Trophoblast cell (in vitro differentiated cells and primary cell): ENCODE measurements around the gene REM1.
"Not testable (repeated sequence)": the region's sequence is repeated elsewhere in the genome, so short reads cannot be mapped to it uniquely, and the experiment has no call there.

Source experiments
- DNase-seq, 2 donors: peaks; one replicate each; pipeline ENCODE4 v3.0.0-alpha.2; 2016
- H2AFZ ChIP-seq: 2 replicates; pipeline ENCODE4 v1.6.1; 2013; ENCODE audit warnings: low read length, moderate library complexity, mild to moderate bottlenecking; ENCODE audit not compliant: insufficient read depth, poor library complexity
- H2AK5ac ChIP-seq: 2 replicates; pipeline ENCODE4 v1.6.1; 2013; ENCODE audit warnings: mild to moderate bottlenecking, low read length
- H2BK120ac ChIP-seq: 2 replicates; pipeline ENCODE4 v1.6.1; 2013; ENCODE audit warnings: low read length, mild to moderate bottlenecking, moderate library complexity; ENCODE audit not compliant: insufficient read depth, poor library complexity
- H2BK12ac ChIP-seq: 2 replicates; pipeline ENCODE4 v1.6.1; 2013; ENCODE audit warnings: mild to moderate bottlenecking, low read length, moderate library complexity
- H2BK5ac ChIP-seq: 2 replicates; pipeline ENCODE4 v1.6.1; 2013; ENCODE audit warnings: low read length, low read depth, moderate library complexity, mild to moderate bottlenecking; ENCODE audit not compliant: poor library complexity
- H3K14ac ChIP-seq: 2 replicates; pipeline ENCODE4 v1.6.1; 2013; ENCODE audit warnings: mild to moderate bottlenecking, low read length
- H3K18ac ChIP-seq: 2 replicates; pipeline ENCODE4 v1.6.1; 2013; ENCODE audit warnings: mild to moderate bottlenecking, low read length
- H3K23ac ChIP-seq: 2 replicates; pipeline ENCODE4 v1.6.1; 2013; ENCODE audit warnings: low read length
- H3K27ac ChIP-seq: 2 replicates; pipeline ENCODE4 v1.5.1; 2013; ENCODE audit warnings: low read depth, mild to moderate bottlenecking, inconsistent platforms, low read length, moderate library complexity
- H3K27me3 ChIP-seq: 2 replicates; pipeline ENCODE4 v1.6.1; 2013; ENCODE audit warnings: inconsistent platforms, mild to moderate bottlenecking, low read length, moderate library complexity; ENCODE audit not compliant: insufficient read depth
- H3K36me3 ChIP-seq, 2 experiments: 1 replicate in 1 of 2; 2 replicates in 1 of 2; pipeline ENCODE4 v1.6.1; 2013; ENCODE audit warnings: low read length in 2 of 2, mild to moderate bottlenecking in 2 of 2, moderate library complexity in 1 of 2; ENCODE audit not compliant: insufficient read depth in 2 of 2, control insufficient read depth in 1 of 2
- H3K4ac ChIP-seq: 2 replicates; pipeline ENCODE4 v1.6.1; 2013; ENCODE audit warnings: low read depth, mild to moderate bottlenecking, low read length, moderate library complexity
- H3K4me1 ChIP-seq, 2 experiments: 1 replicate in 1 of 2; 2 replicates in 1 of 2; pipeline ENCODE4 v1.6.1; 2013; ENCODE audit warnings: low read length in 2 of 2, mild to moderate bottlenecking in 2 of 2, moderate library complexity in 1 of 2; ENCODE audit not compliant: insufficient read depth in 2 of 2, control insufficient read depth in 1 of 2
- H3K4me2 ChIP-seq: 2 replicates; pipeline ENCODE4 v1.6.1; 2013; ENCODE audit warnings: inconsistent platforms, mild to moderate bottlenecking, low read length, moderate library complexity
- H3K4me3 ChIP-seq: 2 replicates; pipeline ENCODE4 v1.5.1; 2013; ENCODE audit warnings: mild to moderate bottlenecking, low read depth, low read length, inconsistent platforms
- H3K79me1 ChIP-seq: one replicate; pipeline ENCODE4 v1.6.1; 2013; ENCODE audit warnings: low read length
- H3K79me2 ChIP-seq: 2 replicates; pipeline ENCODE4 v1.6.1; 2013; ENCODE audit warnings: low read length, mild to moderate bottlenecking; ENCODE audit not compliant: control insufficient read depth, insufficient read depth, poor library complexity
- H3K9ac ChIP-seq: 2 replicates; pipeline ENCODE4 v1.6.1; 2013; ENCODE audit warnings: mild to moderate bottlenecking, low read length
- H3K9me3 ChIP-seq: 2 replicates; pipeline ENCODE4 v1.6.1; 2013; ENCODE audit warnings: low read depth, mild to moderate bottlenecking, control low read depth, inconsistent platforms, low read length; ENCODE audit not compliant: insufficient read depth
- H4K12ac ChIP-seq: 2 replicates; pipeline ENCODE4 v1.6.1; 2013; ENCODE audit warnings: low read depth, mild to moderate bottlenecking, low read length, moderate library complexity
- H4K8ac ChIP-seq: 2 replicates; pipeline ENCODE4 v1.6.1; 2013; ENCODE audit warnings: low read depth, mild to moderate bottlenecking, low read length, moderate library complexity
- H4K91ac ChIP-seq: one replicate; pipeline ENCODE4 v1.6.1; 2013; ENCODE audit warnings: low read depth, mild to moderate bottlenecking, low read length, moderate library complexity
- WGBS: extraction: QIAGEN DNeasy Blood & Tissue Kit; methylation state at CpG from one replicate; pipeline ENCODE4 v1.1.7; 2013; ENCODE audit warnings: missing lambda C conversion rate; ENCODE audit not compliant: insufficient read length, insufficient coverage; ENCODE audit errors: extremely low coverage; 5-methylcytosine and 5-hydroxymethylcytosine counted together

The REM1 gene

GRCh38 chr20:31497838-31498540 lies 22.9 kb downstream of the REM1 start:
- Histone ChIP-seq H3K79me2 (no peaks in the 10 kb centered on the region), H2AFZ (no peak overlapping the region), H3K18ac (no peak overlapping the region), H4K12ac (no peak overlapping the region), H3K4me3 (no peak overlapping the region), H3K27me3 (no peaks in the 10 kb centered on the region), H2AK5ac (no peak overlapping the region), H3K23ac (no peak overlapping the region), H4K8ac (no peak overlapping the region), H3K9ac (no peak overlapping the region), H3K4me2 (no peak overlapping the region), H3K27ac (no peak overlapping the region), H3K14ac (no peak overlapping the region), H2BK5ac (no peak overlapping the region), H3K79me1 (no peaks in the 10 kb centered on the region), H3K9me3 (peaks cover 18% of the 10 kb centered on the region), H2BK120ac (no peak overlapping the region), H3K4me1 (no peaks in the 10 kb centered on the region), H3K4ac (no peak overlapping the region), H4K91ac (no peak overlapping the region), H2BK12ac (no peak overlapping the region), H3K36me3 (no peaks in the 10 kb centered on the region)
- DNase-seq: peak; percentile 39 to 74
- WGBS: no CpG with 5 or more reads among the region's 6 CpGs

- Histone ChIP-seq H2BK120ac (no peak overlapping the region), H3K27ac (no peak overlapping the region), H3K79me2 (no peaks in the 10 kb centered on the region), H3K23ac (no peak overlapping the region), H2AFZ (no peak overlapping the region), H3K79me1 (no peaks in the 10 kb centered on the region), H4K91ac (no peak overlapping the region), H2BK12ac (no peak overlapping the region), H3K27me3 (no peaks in the 10 kb centered on the region), H3K14ac (no peak overlapping the region), H3K9me3 (peaks cover 18% of the 10 kb centered on the region), H3K4me2 (no peak overlapping the region), H2BK5ac (no peak overlapping the region), H3K4ac (no peak overlapping the region), H3K4me1 (no peaks in the 10 kb centered on the region), H4K8ac (no peak overlapping the region), H2AK5ac (no peak overlapping the region), H3K9ac (no peak overlapping the region), H3K4me3 (no peak overlapping the region), H4K12ac (no peak overlapping the region), H3K18ac (no peak overlapping the region), H3K36me3 (no peaks in the 10 kb centered on the region)
- DNase-seq: no peak
- no CpG with 5 or more reads among the region's 1 CpG for WGBS
These were observed 25.4 kb downstream of the REM1 start for GRCh38 chr20:31500527-31500926.

DNA sequence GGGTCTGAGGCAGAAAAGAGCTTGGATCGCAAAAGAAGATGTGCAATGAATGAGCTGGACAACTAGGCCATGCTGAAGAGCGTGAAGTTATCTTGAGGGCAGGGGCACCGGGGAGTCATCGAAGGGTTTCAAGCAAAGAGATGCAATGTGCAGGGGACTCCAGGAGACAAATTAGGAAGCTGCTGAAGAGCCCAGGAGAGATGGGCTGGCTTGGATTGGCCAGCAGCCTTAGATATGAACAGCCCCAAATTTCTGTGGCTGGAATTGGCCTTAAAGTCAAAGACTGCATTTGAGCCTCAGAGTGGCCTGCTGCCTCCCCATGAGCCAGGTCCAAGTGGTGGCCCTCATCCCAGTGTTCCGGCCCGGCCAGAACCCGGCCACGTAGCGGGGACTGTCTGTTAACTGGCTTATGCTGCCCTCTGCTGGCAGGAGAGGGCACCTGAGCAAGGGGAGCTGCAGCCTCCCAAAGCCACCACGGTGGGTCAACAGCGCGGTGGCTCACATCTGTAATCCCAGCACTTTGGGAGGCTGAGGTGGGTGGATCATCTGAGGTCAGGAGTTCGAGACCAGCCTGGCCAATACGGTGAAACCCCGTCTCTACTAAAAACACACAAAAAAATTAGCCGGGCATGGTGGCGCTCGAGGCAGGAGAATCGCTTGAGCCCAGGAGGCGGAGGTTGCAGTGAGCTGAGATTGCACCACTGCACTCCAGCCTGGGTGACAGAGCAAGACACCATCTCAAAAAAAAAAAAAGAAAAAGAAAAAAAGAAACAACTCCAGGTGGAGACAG lies 28.0 kb downstream of the REM1 start:
- not testable (repeated sequence) for H3K4me1 ChIP-seq, H3K79me1 ChIP-seq, H4K91ac ChIP-seq, H3K27ac ChIP-seq, H3K27me3 ChIP-seq, H3K9me3 ChIP-seq, H3K4me2 ChIP-seq, H2AFZ ChIP-seq, H4K8ac ChIP-seq, H2BK5ac ChIP-seq, H4K12ac ChIP-seq, H3K4ac ChIP-seq, H2BK120ac ChIP-seq, H2AK5ac ChIP-seq, H2BK12ac ChIP-seq, H3K14ac ChIP-seq, H3K79me2 ChIP-seq, H3K18ac ChIP-seq, H3K4me3 ChIP-seq, H3K9ac ChIP-seq, H3K23ac ChIP-seq, H3K36me3 ChIP-seq
- peak; percentile 78 to 98 for DNase-seq
- WGBS: no CpG with 5 or more reads among the region's 20 CpGs

DNA sequence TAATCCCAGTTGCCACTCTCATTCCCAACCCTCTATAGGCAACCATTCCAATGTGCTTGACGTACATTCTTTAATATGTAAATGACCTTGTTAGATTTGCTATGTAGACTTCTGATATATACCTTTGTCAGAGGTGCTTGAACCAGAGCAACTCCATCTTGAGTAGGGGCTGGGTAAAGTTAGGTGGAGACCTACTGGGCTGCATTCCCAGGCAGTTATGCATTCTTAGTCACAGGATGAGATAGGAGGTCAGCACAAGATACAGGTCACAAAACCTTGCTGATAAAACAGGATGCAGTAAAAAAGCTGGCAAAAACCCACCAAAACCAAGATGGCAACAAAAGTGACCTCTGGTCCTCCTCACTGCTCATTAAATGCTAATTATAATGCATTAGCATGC lies 30.8 kb downstream of the REM1 start:
- no peaks in the 10 kb centered on the region for H3K79me1 ChIP-seq
- H2BK120ac ChIP-seq: no peak overlapping the region
- H3K4me2 ChIP-seq: no peak overlapping the region
- no peak overlapping the region for H3K9ac ChIP-seq
- H3K4me1 ChIP-seq: no peaks in the 10 kb centered on the region
- peak; percentile 36 to 62 for DNase-seq
- H3K79me2 ChIP-seq: no peaks in the 10 kb centered on the region
- no peak overlapping the region for H2BK5ac ChIP-seq
- H3K27me3 ChIP-seq: no peaks in the 10 kb centered on the region
- no peaks in the 10 kb centered on the region for H3K36me3 ChIP-seq
- no CpG with 5 or more reads among the region's 1 CpG for WGBS
- no peak overlapping the region for H3K4ac ChIP-seq
- H4K12ac ChIP-seq: no peak overlapping the region
- no peak overlapping the region for H4K91ac ChIP-seq
- no peak overlapping the region for H2AFZ ChIP-seq
- H3K14ac ChIP-seq: no peak overlapping the region
- no peak overlapping the region for H3K4me3 ChIP-seq
- H4K8ac ChIP-seq: no peak overlapping the region
- H3K9me3 ChIP-seq: peaks cover 3% of the 10 kb centered on the region
- H3K23ac ChIP-seq: no peak overlapping the region
- H3K18ac ChIP-seq: no peak overlapping the region
- no peak overlapping the region for H2BK12ac ChIP-seq
- no peak overlapping the region for H3K27ac ChIP-seq
- H2AK5ac ChIP-seq: no peak overlapping the region
